ENCODE data around the gene LAMA1.
A peak's percentile ranks its signal among the peaks of the same experiment; 100 is the strongest.

LAMA1 gene

GRCh38 chr18:7089369-7089768, 28.2 kb downstream of the LAMA1 start:
- no peak overlapping the region for H3K4me3 ChIP-seq (ENCODE audit: low read depth, low read length)
- DNase-seq (ENCODE audit: low read depth): no peak
- TF ChIP-seq CTCF (conservative IDR thresholded peaks at IDR 0.05; ENCODE audit: low read depth, low read length): no peak

GRCh38 chr18:7084080-7085065, 33.2 kb downstream of the LAMA1 start:
- no peak for TF ChIP-seq CTCF (conservative IDR thresholded peaks at IDR 0.05; ENCODE audit: low read depth, low read length)
- DNase-seq (ENCODE audit: low read depth): peak; percentile 91

GRCh38 chr18:7082671-7083070, 34.9 kb downstream of the LAMA1 start:
- TF ChIP-seq CTCF (conservative IDR thresholded peaks at IDR 0.05; ENCODE audit: low read depth, low read length): no peak
- DNase-seq (ENCODE audit: low read depth): no peak
- H3K4me3 ChIP-seq (ENCODE audit: low read depth, low read length): no peak overlapping the region

More at GRCh38 chr18:7084080-7085065, 33.2 kb downstream of the LAMA1 start:
- no peak overlapping the region for H3K4me3 ChIP-seq (ENCODE audit: low read depth, low read length)

GRCh38 chr18:7079231-7079630, 38.4 kb downstream of the LAMA1 start:
- no peak overlapping the region for H3K4me3 ChIP-seq (ENCODE audit: low read depth, low read length)
- no peak for TF ChIP-seq CTCF (conservative IDR thresholded peaks at IDR 0.05; ENCODE audit: low read depth, low read length)
- DNase-seq (ENCODE audit: low read depth): no peak

- H3K4me3 ChIP-seq (ENCODE audit: low read depth, low read length): no peak overlapping the region
- TF ChIP-seq CTCF (conservative IDR thresholded peaks at IDR 0.05; ENCODE audit: low read depth, low read length): no peak
- DNase-seq (ENCODE audit: low read depth): no peak
Observed at GRCh38 chr18:7072593-7072992, 45.0 kb downstream of the LAMA1 start.

GRCh38 chr18:7071600-7071999, 46.0 kb downstream of the LAMA1 start:
- TF ChIP-seq CTCF (conservative IDR thresholded peaks at IDR 0.05; ENCODE audit: low read depth, low read length): no peak
- H3K4me3 ChIP-seq (ENCODE audit: low read depth, low read length): no peak overlapping the region
- no peak for DNase-seq (ENCODE audit: low read depth)

GRCh38 chr18:7070466-7070865, 47.1 kb downstream of the LAMA1 start:
- no peak for TF ChIP-seq CTCF (conservative IDR thresholded peaks at IDR 0.05; ENCODE audit: low read depth, low read length)
- no peak overlapping the region for H3K4me3 ChIP-seq (ENCODE audit: low read depth, low read length)
- no peak for DNase-seq (ENCODE audit: low read depth)

All from choroid plexus epithelial cell (primary cell).